ENCODE measurements around the gene MYO3A. TPM values are rescaled to one million over a fixed set of nuclear protein-coding genes. Genes with fewer than 3 reads are reported as not detected.

MYO3A gene
- total and polyA plus RNA-seq, 12 donors: under 0.01 to 0.17 TPM; not detected in 10

GRCh38 chr10:26194275-26194674 lies 260.2 kb downstream of the MYO3A start:
- no peak for DNase-seq
- TF ChIP-seq CTCF (IDR thresholded peaks at IDR 0.05): no peak
- 56 to 61% methylated on average over 5 of the region's 5 CpGs for WGBS, 2 donors
- intact Hi-C loops (cut with DNase I): no loop called here
- no peaks in the 10 kb centered on the region for H3K4me1 ChIP-seq
- peaks cover 0 to 6% (median 0%) of the 10 kb centered on the region in 7 donors for H3K27me3 ChIP-seq
- no peak overlapping the region for H3K27ac ChIP-seq
- no peak overlapping the region for H3K4me3 ChIP-seq
- no peaks in the 10 kb centered on the region for H3K9me3 ChIP-seq
- no peaks in the 10 kb centered on the region for H3K36me3 ChIP-seq
- ATAC-seq: no peak

GRCh38 chr10:26197248-26197647 lies 263.2 kb downstream of the MYO3A start:
- Histone ChIP-seq H3K4me1 (no peaks in the 10 kb centered on the region), H3K4me3 (no peak overlapping the region), H3K27me3 (peaks cover 0 to 3% (median 0%) of the 10 kb centered on the region in 7 donors), H3K9me3 (no peaks in the 10 kb centered on the region), H3K27ac (no peak overlapping the region), H3K36me3 (no peaks in the 10 kb centered on the region)
- WGBS, 2 donors: 92 to 98% methylated on average over 2 of the region's 2 CpGs
- ATAC-seq: no peak
- no peak for DNase-seq
- intact Hi-C loops (cut with DNase I): no loop called here
- TF ChIP-seq CTCF (IDR thresholded peaks at IDR 0.05): no peak

- H3K4me1 ChIP-seq: no peaks in the 10 kb centered on the region
- DNase-seq (no peak), ATAC-seq (no peak)
- H3K9me3 ChIP-seq: no peaks in the 10 kb centered on the region
- H3K36me3 ChIP-seq: no peaks in the 10 kb centered on the region
- H3K27me3 ChIP-seq: peaks cover 0 to 3% (median 0%) of the 10 kb centered on the region in 7 donors
- intact Hi-C loops (cut with DNase I): no loop called here
- H3K4me3 ChIP-seq: no peak overlapping the region
- 68 to 70% methylated on average over 9 of the region's 9 CpGs for WGBS, 2 donors
- TF ChIP-seq CTCF (IDR thresholded peaks at IDR 0.05): no peak
- no peak overlapping the region for H3K27ac ChIP-seq
Measured at GRCh38 chr10:26198119-26198518, 264.1 kb downstream of the MYO3A start.

GRCh38 chr10:26199841-26200240 lies 265.8 kb downstream of the MYO3A start:
- 38 to 47% methylated on average over 4 of the region's 4 CpGs for WGBS, 2 donors

More at GRCh38 chr10:26199841-26200240, 265.8 kb downstream of the MYO3A start:
- H3K27ac ChIP-seq: no peak overlapping the region
- H3K27me3 ChIP-seq: peaks cover 0 to 3% (median 0%) of the 10 kb centered on the region in 7 donors
- intact Hi-C loops (cut with DNase I): no loop called here
- ATAC-seq (no peak), DNase-seq (no peak)
- no peaks in the 10 kb centered on the region for H3K36me3 ChIP-seq
- TF ChIP-seq CTCF (IDR thresholded peaks at IDR 0.05): no peak
- no peaks in the 10 kb centered on the region for H3K4me1 ChIP-seq
- no peak overlapping the region for H3K4me3 ChIP-seq
- H3K9me3 ChIP-seq: no peaks in the 10 kb centered on the region

Measured in heart right ventricle (tissue), 16 donors.